IMR-90 (cell line): ENCODE results near the gene KMT2E. TPM values are rescaled to one million over a fixed set of nuclear protein-coding genes. Genes with fewer than 3 reads are reported as not detected.

Source experiments
- ELK1 ChIP-seq: fragments of 150-350 bp; IDR thresholded peaks from 2 replicates; pipeline ENCODE4 v1.6.1; 2016; ENCODE audit warnings: low read depth, mild to moderate bottlenecking, low read length, moderate library complexity, borderline replicate concordance
- FOS ChIP-seq: fragments of 150-350 bp; IDR thresholded peaks from 2 replicates; pipeline ENCODE4 v1.6.1; 2016; ENCODE audit warnings: low read depth, low read length
- RCOR1 ChIP-seq: IDR thresholded peaks from 2 replicates; pipeline ENCODE4 v1.6.1; 2012; ENCODE audit warnings: mild to moderate bottlenecking, low read length, improper control_type of control experiment; ENCODE audit not compliant: insufficient replicate concordance
- USF2 ChIP-seq: fragments of 150-350 bp; IDR thresholded peaks from 2 replicates; pipeline ENCODE4 v1.6.1; 2017; ENCODE audit warnings: mild to moderate bottlenecking, antibody characterized with exemption, low read length, low read depth
- polyA plus RNA-seq, 3 experiments: library from polyadenylated mRNA; depleted of rRNA; stranded (reverse); fragments of >200 nt; gene quantifications; 2 replicates each; pipeline ENCODE4 v1.2.3, GENCODE V29; 2012; ENCODE audit warnings: low replicate concordance in 1 of 3
- total RNA-seq: library from RNA; depleted of rRNA; stranded (reverse); fragments of >200 nt; gene quantifications from 2 replicates; pipeline ENCODE4 v1.2.3, GENCODE V29; 2012

Gene KMT2E
- total and polyA plus RNA-seq, 2 of the 4 experiments (the other 2 are of a cell fraction) = 16.8 to 79.2 TPM

GRCh38 chr7:105015390-105015965, 1.5 kb downstream of the KMT2E start (continued):
- no peak for TF ChIP-seq USF2
- TF ChIP-seq RCOR1 = no peak
- no peak for TF ChIP-seq FOS
- TF ChIP-seq ELK1 = no peak
